ENCODE measurements around the gene ARF6.

The ARF6 gene

DNA sequence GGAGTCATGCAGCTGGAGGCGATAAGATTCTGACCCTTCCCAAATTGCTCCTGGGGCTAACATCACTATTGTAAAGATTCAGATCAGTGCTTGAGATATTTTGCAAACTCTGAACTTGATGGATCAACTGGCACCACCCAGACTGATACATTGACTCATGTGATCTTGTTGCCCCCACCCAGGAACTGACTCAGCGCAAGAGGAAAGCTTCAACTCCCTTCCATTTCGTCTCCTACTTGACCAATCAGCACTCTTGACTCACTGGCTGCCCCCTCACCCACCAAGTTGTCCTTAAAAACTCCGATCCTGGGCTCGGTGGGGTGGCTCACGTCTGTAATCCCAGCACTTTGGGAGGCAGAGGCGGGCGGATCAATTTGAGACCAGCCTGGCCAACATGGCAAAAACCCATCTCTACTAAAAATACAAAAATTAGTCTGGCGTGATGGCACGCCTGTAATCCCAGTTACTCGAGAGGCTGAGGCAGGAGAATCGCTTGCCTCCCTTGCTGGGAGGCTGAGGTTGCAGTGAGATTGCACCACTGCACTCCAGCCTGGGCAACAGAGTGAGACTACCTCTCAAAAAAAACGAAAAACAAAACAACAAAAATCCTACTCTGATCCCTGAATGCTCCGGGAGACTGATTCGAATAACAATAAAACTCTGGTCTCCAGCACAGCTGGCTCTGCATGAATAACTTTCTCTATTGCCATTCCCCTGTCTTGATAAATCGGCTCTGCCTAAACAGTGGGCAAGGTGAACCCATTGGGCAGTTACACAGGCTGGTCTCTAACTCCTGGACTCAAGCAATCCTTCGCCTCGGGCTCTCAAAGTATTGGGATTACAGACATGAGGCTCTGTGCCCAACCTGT, 9.8 kb upstream of the ARF6 start:
- no peak for TF ChIP-seq ZFP30 (CRISPR knock-in tag; IDR thresholded peaks at IDR 0.05)
- TF ChIP-seq TCF4 (CRISPR knock-in tag; IDR thresholded peaks at IDR 0.05; ENCODE audit: borderline replicate concordance), result no peak
- TF ChIP-seq, protein P1, sequence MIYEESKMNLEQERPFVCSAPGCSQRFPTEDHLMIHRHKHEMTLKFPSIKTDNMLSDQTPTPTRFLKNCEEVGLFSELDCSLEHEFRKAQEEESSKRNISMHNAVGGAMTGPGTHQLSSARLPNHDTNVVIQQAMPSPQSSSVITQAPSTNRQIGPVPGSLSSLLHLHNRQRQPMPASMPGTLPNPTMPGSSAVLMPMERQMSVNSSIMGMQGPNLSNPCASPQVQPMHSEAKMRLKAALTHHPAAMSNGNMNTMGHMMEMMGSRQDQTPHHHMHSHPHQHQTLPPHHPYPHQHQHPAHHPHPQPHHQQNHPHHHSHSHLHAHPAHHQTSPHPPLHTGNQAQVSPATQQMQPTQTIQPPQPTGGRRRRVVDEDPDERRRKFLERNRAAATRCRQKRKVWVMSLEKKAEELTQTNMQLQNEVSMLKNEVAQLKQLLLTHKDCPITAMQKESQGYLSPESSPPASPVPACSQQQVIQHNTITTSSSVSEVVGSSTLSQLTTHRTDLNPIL (CRISPR knock-in tag; IDR thresholded peaks at IDR 0.05; ENCODE audit: low read depth), result no peak
- no peak for TF ChIP-seq GLIS3 (CRISPR knock-in tag; IDR thresholded peaks at IDR 0.05)
- no peak for TF ChIP-seq TOX (CRISPR knock-in tag; IDR thresholded peaks at IDR 0.05; ENCODE audit: borderline replicate concordance)
- TF ChIP-seq ARNTL (CRISPR knock-in tag; IDR thresholded peaks at IDR 0.05; ENCODE audit: borderline replicate concordance, low read depth), result no peak
- TF ChIP-seq, protein P2, sequence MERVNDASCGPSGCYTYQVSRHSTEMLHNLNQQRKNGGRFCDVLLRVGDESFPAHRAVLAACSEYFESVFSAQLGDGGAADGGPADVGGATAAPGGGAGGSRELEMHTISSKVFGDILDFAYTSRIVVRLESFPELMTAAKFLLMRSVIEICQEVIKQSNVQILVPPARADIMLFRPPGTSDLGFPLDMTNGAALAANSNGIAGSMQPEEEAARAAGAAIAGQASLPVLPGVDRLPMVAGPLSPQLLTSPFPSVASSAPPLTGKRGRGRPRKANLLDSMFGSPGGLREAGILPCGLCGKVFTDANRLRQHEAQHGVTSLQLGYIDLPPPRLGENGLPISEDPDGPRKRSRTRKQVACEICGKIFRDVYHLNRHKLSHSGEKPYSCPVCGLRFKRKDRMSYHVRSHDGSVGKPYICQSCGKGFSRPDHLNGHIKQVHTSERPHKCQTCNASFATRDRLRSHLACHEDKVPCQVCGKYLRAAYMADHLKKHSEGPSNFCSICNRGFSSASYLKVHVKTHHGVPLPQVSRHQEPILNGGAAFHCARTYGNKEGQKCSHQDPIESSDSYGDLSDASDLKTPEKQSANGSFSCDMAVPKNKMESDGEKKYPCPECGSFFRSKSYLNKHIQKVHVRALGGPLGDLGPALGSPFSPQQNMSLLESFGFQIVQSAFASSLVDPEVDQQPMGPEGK (CRISPR knock-in tag; IDR thresholded peaks at IDR 0.05; ENCODE audit: borderline replicate concordance), result no peak
- no peak for TF ChIP-seq RARB (CRISPR knock-in tag; IDR thresholded peaks at IDR 0.05)
- no peak for TF ChIP-seq CSDC2 (CRISPR knock-in tag; IDR thresholded peaks at IDR 0.05)
- no peak for TF ChIP-seq ZFP3 (CRISPR knock-in tag; IDR thresholded peaks at IDR 0.05)
- ATAC-seq, result no peak

DNA sequence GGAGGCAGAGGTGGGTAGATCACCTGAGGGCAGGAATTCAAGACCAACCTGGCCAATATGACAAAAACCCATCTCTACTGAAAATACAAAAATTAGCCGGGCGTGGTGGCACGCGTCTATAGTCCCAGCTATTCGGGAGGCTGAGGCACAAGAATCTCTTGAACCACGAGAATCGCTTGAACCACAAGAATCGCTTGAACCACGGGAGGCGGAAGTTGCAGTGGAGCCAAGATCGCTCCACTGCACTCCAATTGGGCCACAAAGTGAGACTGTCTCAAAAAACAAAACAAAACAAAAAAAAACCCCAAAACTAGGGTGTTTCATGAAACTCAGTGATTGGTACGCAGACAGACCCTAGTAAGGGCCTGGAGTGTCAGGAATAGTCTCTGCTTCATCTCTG, 6.4 kb upstream of the ARF6 start:
- TF ChIP-seq ZC3H10 (CRISPR knock-in tag; IDR thresholded peaks at IDR 0.05) (no peak), TSHZ2 (CRISPR knock-in tag; IDR thresholded peaks at IDR 0.05) (no peak), TOX (CRISPR knock-in tag; IDR thresholded peaks at IDR 0.05; ENCODE audit: borderline replicate concordance) (no peak), TCF4 (CRISPR knock-in tag; IDR thresholded peaks at IDR 0.05; ENCODE audit: borderline replicate concordance) (no peak), OSR1 (CRISPR knock-in tag; IDR thresholded peaks at IDR 0.05) (no peak), RARB (CRISPR knock-in tag; IDR thresholded peaks at IDR 0.05) (no peak), ZNF8 (CRISPR knock-in tag; IDR thresholded peaks at IDR 0.05) (no peak), ZNF70 (CRISPR knock-in tag; IDR thresholded peaks at IDR 0.05) (no peak), ISL1 (CRISPR knock-in tag; IDR thresholded peaks at IDR 0.05) (no peak), ZNF565 (CRISPR knock-in tag; conservative IDR thresholded peaks at IDR 0.05; ENCODE audit: low read depth) (no peak), ESRRG (CRISPR knock-in tag; IDR thresholded peaks at IDR 0.05) (no peak), PPARA (CRISPR knock-in tag; IDR thresholded peaks at IDR 0.05; ENCODE audit: borderline replicate concordance) (no peak), GLIS3 (CRISPR knock-in tag; IDR thresholded peaks at IDR 0.05) (no peak), CSDC2 (CRISPR knock-in tag; IDR thresholded peaks at IDR 0.05) (no peak)
- TF ChIP-seq, protein P1 (CRISPR knock-in tag; IDR thresholded peaks at IDR 0.05; ENCODE audit: low read depth), result no peak
- TF ChIP-seq, protein P2 (CRISPR knock-in tag; IDR thresholded peaks at IDR 0.05; ENCODE audit: borderline replicate concordance), result no peak
- TF ChIP-seq, protein P3, sequence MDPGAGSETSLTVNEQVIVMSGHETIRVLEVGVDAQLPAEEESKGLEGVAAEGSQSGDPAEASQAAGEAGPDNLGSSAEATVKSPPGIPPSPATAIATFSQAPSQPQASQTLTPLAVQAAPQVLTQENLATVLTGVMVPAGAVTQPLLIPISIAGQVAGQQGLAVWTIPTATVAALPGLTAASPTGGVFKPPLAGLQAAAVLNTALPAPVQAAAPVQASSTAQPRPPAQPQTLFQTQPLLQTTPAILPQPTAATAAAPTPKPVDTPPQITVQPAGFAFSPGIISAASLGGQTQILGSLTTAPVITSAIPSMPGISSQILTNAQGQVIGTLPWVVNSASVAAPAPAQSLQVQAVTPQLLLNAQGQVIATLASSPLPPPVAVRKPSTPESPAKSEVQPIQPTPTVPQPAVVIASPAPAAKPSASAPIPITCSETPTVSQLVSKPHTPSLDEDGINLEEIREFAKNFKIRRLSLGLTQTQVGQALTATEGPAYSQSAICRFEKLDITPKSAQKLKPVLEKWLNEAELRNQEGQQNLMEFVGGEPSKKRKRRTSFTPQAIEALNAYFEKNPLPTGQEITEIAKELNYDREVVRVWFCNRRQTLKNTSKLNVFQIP (CRISPR knock-in tag; IDR thresholded peaks at IDR 0.05; ENCODE audit: borderline replicate concordance, low read depth), result no peak
- no peak for ATAC-seq
